ENCODE measurements around the gene ATP11A. TPM values are rescaled to one million over a fixed set of nuclear protein-coding genes. Genes with fewer than 3 reads are reported as not detected.

Gene ATP11A
- total RNA-seq, 1 experiment from 2014 or later, result 41.2 TPM

DNA sequence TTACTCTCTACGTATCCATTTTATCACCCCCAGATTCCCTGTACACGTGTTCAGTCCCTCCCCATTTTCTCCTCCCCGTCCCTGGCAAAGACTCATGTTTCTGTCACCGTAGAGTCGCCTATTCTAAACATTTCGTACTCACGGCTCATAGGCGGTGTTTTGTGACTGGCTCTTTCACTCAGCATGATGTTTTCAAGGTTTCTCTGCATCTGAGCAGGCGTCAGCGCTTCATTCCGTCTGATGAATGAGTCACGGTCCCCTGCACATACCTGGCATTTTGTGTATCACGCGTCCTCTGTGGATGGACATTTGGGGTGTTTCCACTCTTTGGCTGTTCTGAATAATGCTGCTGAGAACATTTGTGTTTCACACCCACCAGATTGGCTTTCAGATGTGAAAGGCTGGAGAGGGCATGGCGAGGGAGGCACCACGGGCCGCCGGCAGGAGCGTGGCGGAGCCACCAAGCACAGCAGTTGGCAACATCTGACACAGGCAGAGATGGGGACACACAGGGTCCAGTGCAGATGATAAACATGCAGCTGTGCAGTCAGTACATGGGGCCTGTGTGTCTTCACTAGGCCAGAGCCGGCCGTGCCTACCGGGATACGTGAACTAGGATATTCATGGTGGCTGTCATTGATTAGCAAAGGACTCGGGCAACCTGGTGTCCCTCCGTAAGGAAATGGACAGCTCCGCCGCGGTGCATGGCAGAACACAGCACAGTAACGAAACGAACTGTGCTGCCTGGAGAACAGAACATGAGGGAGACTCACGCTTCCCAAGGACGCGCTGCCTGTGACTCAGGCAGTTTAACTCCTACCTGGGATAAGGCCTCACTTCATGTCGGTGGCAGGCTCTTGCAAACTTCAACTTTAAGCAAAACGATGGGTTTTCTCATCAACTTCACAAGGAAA is 117.2 kb downstream of the ATP11A start:
- intact Hi-C loops (cut with micrococcal nuclease), result no loop called here
- Mint-ChIP-seq H3K4me3 (ENCODE audit: unreplicated experiment) (no peak overlapping the region), H3K36me3 (ENCODE audit: insufficient read depth, unreplicated experiment) (peaks cover 28% of the 10 kb centered on the region), H3K27ac (ENCODE audit: low read depth, unreplicated experiment) (no peak overlapping the region), H3K27me3 (ENCODE audit: insufficient read depth, unreplicated experiment) (no peaks in the 10 kb centered on the region), H3K4me1 (ENCODE audit: insufficient read depth, unreplicated experiment) (no peaks in the 10 kb centered on the region), H3K9me3 (ENCODE audit: unreplicated experiment) (no peaks in the 10 kb centered on the region)
- DNase-seq (ENCODE audit: unreplicated experiment), result no peak
- TF ChIP-seq, protein P1, sequence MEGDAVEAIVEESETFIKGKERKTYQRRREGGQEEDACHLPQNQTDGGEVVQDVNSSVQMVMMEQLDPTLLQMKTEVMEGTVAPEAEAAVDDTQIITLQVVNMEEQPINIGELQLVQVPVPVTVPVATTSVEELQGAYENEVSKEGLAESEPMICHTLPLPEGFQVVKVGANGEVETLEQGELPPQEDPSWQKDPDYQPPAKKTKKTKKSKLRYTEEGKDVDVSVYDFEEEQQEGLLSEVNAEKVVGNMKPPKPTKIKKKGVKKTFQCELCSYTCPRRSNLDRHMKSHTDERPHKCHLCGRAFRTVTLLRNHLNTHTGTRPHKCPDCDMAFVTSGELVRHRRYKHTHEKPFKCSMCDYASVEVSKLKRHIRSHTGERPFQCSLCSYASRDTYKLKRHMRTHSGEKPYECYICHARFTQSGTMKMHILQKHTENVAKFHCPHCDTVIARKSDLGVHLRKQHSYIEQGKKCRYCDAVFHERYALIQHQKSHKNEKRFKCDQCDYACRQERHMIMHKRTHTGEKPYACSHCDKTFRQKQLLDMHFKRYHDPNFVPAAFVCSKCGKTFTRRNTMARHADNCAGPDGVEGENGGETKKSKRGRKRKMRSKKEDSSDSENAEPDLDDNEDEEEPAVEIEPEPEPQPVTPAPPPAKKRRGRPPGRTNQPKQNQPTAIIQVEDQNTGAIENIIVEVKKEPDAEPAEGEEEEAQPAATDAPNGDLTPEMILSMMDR (IDR thresholded peaks at IDR 0.05; ENCODE audit: unreplicated experiment), result no peak
- CTCF ChIA-PET, result no interaction called here
- BruUV-seq (replicated peaks), result no TSS peak
- POLR2A ChIA-PET, result no interaction called here

DNA sequence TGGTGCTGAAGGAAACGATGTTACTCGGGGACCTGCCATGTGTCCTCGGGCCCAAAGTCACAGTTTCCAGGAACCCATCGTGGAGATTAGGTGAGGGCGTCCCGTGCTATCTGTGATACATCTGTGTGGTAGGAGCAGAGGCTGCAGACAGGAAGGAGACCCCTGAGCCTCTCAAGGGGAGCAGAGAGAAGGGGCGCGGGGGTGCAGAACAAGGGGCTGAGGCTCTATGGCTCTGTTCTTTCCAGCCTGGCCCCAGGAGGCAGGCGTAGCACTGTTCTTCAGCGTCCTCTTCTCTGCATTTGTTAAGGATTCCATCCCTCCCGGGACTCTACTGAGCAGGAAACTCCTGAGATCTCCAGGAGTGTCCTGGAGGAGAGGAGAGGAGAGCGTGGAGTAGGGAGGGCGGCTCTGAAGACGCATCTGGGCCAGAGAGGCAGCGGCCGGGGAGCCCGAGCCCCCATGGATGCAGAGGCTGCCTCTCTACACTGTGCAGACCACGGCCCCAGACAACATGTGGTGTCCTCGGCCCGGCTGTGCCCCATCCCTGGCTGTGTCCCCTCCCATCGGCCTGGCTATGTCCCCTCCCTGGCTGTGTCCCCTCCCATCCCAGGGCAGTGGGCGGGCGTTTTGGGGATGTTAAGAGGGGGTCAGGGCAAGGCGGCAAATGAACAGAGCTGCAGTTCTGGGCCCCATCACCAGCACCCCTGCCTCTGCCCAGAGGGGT is 118.0 kb downstream of the ATP11A start:
- Mint-ChIP-seq H3K27me3 (ENCODE audit: insufficient read depth, unreplicated experiment) (no peaks in the 10 kb centered on the region), H3K4me3 (ENCODE audit: unreplicated experiment) (no peak overlapping the region), H3K36me3 (ENCODE audit: insufficient read depth, unreplicated experiment) (peaks cover 23% of the 10 kb centered on the region), H3K4me1 (ENCODE audit: insufficient read depth, unreplicated experiment) (no peaks in the 10 kb centered on the region), H3K27ac (ENCODE audit: low read depth, unreplicated experiment) (no peak overlapping the region), H3K9me3 (ENCODE audit: unreplicated experiment) (no peaks in the 10 kb centered on the region)
- ChIA-PET POLR2A (no interaction called here), CTCF (no interaction called here)
- no TSS peak for BruUV-seq (replicated peaks)
- DNase-seq (ENCODE audit: unreplicated experiment), result no peak
- TF ChIP-seq, protein P1 (IDR thresholded peaks at IDR 0.05; ENCODE audit: unreplicated experiment), result no peak
- intact Hi-C loops (cut with micrococcal nuclease), result no loop called here

DNA sequence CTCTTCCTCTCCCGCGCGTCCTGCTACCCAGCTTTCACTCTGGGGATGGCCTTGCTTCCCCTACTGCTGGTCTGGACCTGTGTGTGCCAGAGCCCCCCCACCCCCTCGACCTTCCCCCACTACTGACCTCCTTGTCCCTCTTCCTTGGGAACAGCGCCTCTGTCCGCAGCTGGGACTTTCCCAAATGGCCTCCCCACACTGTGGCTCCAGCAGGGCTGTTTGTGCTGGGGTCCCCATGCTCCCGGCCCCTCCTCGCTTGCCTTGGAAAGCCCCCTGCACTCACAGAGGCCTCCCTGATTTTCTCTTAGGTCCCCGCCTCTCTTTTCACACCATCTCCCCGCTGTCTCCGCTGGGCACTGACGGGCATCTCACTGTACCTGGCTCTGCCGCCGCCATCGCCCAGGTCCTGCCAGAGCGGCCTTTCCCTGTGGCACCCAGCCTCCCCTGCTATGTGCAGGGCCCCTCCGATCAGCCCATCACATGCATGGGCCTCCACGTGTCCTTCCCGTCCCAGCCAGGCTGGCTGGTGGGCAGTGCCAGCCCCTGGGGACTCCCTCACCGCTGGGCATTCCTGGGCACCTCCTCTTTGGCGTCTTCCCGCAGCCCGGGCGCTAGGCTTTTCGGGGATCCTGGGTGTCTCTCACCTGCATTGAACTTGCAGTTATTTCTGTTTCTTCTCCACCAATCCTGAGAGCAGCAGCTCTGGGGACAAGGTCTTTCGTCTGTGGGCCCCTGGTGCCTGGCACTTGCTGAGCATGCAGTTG is 118.7 kb downstream of the ATP11A start:
- intact Hi-C loops (cut with micrococcal nuclease), result no loop called here

More for the DNA sequence above, 118.7 kb downstream of the ATP11A start:
- no peaks in the 10 kb centered on the region for H3K27me3 Mint-ChIP-seq (ENCODE audit: insufficient read depth, unreplicated experiment)
- H3K9me3 Mint-ChIP-seq (ENCODE audit: unreplicated experiment), result no peaks in the 10 kb centered on the region
- H3K36me3 Mint-ChIP-seq (ENCODE audit: insufficient read depth, unreplicated experiment), result peaks cover 25% of the 10 kb centered on the region
- H3K4me1 Mint-ChIP-seq (ENCODE audit: insufficient read depth, unreplicated experiment), result no peaks in the 10 kb centered on the region
- TF ChIP-seq, protein P1 (IDR thresholded peaks at IDR 0.05; ENCODE audit: unreplicated experiment), result no peak
- CTCF ChIA-PET, result no interaction called here
- POLR2A ChIA-PET, result no interaction called here
- no peak overlapping the region for H3K4me3 Mint-ChIP-seq (ENCODE audit: unreplicated experiment)
- no peak for DNase-seq (ENCODE audit: unreplicated experiment)
- no TSS peak for BruUV-seq (replicated peaks)
- no peak overlapping the region for H3K27ac Mint-ChIP-seq (ENCODE audit: low read depth, unreplicated experiment)

Measured in MCF 10A (cell line).